HUDEP-2 (cell line): ENCODE measurements around the gene RAPGEF2.
"Not testable (repeated sequence)": the region's sequence is repeated elsewhere in the genome, so short reads cannot be mapped to it uniquely, and the experiment has no call there.

Experiments used
- DNase-seq, 76 experiments: peaks; one replicate each; lab custom pipeline; 2025; ENCODE audit not compliant: unreplicated experiment in 76 of 76; lab: John Stamatoyannopoulos, UW

The RAPGEF2 gene, protein sequence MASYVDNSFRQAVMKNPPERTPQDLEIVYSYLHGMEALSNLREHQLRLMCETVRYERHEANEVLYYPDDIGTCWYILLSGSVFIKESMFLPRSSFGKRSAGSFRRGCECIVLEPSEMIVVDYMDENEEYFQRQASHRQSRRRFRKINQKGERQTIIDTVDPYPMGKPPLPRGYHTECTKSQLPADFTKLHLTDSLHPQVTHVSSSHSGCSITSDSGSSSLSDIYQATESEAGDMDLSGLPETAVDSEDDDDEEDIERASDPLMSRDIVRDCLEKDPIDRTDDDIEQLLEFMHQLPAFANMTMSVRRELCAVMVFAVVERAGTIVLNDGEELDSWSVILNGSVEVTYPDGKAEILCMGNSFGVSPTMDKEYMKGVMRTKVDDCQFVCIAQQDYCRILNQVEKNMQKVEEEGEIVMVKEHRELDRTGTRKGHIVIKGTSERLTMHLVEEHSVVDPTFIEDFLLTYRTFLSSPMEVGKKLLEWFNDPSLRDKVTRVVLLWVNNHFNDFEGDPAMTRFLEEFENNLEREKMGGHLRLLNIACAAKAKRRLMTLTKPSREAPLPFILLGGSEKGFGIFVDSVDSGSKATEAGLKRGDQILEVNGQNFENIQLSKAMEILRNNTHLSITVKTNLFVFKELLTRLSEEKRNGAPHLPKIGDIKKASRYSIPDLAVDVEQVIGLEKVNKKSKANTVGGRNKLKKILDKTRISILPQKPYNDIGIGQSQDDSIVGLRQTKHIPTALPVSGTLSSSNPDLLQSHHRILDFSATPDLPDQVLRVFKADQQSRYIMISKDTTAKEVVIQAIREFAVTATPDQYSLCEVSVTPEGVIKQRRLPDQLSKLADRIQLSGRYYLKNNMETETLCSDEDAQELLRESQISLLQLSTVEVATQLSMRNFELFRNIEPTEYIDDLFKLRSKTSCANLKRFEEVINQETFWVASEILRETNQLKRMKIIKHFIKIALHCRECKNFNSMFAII (N-terminal part only)

GRCh38 chr4:159102622-159103383, at the start of gene RAPGEF2:
RAPGEF2 (plus strand) TSS chr4:159103079; CDS start chr4:159104163, 1,084 bp downstream.
- DNase-seq = peak in 75 of 76 experiments; percentile 11 to 91 (median 80)

DNA sequence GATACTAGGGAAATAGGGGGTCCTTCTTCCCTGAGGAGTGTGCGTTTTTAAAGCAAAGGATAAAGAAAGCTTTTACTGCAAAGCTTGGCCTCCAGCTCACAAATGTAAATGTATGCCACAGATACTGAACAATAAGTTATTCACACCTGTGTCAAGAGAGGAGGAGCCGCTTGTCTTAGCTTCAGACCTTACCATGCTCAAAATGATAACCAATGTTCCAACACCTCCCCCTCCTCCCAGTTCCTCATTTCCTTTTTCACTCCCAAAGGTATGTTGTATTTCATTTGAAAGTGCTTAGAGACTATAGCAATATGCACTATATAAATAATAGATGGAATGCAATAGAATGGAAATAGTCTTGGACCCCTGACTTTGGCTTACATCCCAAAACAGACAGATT, 47.0 kb upstream of the RAPGEF2 start:
- DNase-seq = no peak

DNA sequence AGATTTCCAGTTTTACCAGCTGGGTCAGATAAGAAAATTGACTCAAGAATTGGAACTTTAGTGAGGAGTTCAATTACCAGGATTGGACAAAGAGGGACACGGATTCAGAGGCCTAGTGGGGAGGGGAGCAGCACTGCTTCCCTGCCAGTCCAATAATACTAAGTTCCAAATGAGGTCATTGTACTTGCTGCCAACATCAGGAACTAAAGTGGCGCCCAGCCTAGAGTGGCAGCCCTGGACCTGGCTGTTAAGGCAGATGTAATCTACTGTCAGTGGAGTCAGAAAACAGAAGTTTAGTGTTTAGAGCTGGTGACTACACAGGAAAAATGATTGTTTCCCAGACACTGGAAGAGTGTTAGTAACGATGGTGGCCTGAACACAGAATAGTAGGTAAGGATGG, 42.7 kb upstream of the RAPGEF2 start:
- DNase-seq = peak in 22 of 76 experiments; percentile 1 to 44 (median 12)

GRCh38 chr4:159062381-159062780, 40.5 kb upstream of the RAPGEF2 start:
- no peak for DNase-seq

GRCh38 chr4:159065513-159066240, 37.2 kb upstream of the RAPGEF2 start:
- DNase-seq = no peak

DNA sequence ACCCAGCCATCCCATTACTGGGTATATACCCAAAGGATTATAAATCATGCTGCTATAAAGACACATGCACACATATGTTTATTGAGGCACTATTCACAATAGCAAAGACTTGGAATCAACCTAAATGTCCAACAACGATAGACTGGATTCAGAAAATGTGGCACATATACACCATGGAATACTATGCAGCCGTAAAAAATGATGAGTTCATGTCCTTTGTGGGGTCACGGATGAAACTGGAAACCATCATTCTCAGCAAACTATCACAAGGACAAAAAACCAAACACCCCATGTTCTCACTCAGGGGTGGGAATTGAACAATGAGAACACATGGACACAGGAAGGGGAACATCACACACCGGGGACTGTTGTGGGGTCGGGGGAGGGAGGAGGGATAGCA, 34.7 kb upstream of the RAPGEF2 start:
- DNase-seq = not testable (repeated sequence)

DNA sequence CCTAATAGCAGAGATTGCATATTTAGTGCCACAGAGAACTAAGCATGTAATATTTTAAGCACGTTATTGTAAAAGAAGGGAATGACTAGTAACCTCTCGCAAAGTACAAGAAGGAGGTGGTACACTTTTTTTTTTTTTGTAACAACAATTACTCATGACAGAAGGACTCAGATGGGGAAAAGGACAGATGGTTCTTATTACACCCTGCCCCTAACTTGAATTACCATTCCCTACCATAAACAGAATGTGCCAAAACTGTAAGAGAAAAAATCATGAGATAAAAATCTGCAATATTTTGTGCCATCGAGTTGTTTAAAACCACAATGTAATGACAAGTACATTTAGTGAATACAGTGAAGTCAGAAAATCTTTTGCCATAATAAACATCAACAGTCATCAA, 33.0 kb upstream of the RAPGEF2 start:
- no peak for DNase-seq

DNA sequence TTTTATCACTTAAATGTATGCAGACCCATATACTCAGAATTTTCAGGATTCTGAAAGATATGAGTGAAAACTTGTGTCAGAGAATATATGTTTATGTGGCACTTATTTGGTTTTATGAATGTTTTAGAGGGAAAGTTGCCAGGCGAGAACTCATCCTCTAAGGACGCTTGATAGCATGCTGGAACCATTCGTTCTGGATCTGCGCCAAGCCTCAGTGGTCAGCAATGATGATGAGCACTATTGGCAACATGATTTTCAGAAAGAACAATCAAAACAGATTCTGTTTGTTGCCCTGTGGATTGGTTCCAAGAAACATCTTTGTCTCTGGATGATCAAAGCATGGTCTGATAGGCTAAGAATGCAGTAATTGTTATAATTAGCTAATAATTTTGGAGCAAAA, 32.1 kb upstream of the RAPGEF2 start:
- DNase-seq = peak in 13 of 76 experiments; percentile 0 to 54 (median 8)

- DNase-seq = no peak
These were observed 31.5 kb upstream of the RAPGEF2 start for GRCh38 chr4:159071178-159071968.

DNA sequence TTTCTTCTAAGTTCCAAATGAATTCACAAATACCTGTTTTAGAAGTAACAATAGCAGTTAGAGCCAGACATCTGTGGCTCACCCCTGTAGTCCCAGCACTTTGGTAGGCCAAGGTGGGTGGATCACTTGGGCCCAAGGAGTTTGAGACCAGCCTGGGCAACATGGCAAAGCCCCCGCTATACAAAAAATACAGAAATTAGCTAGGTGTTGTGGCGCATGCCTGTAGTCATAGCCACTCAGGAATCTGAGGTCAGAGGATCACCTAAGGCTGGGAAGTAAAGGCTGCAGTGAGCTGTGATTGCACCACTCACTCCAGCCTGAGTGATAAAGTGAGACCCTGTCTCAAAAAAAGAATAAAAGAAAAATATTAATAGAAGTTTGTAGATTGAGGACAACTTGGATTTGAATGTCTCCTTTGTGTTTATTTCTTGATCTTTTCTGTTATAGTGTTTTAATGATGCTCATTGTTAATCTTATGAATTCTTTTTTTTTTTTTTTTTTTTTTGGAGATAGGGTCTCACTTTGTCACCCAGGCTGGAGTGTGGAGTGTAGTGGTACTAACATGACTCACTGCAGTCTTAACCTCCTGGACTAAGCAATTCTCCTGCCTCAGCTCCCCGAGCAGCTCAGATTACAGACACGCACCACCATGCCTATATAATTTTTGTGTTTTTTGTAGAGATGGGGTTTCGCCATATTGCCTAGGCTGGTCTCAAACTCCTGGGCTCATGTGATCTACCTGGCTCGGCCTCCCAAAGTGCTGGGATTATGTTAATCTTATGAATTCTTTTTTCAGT, 30.7 kb upstream of the RAPGEF2 start:
- no peak for DNase-seq

DNA sequence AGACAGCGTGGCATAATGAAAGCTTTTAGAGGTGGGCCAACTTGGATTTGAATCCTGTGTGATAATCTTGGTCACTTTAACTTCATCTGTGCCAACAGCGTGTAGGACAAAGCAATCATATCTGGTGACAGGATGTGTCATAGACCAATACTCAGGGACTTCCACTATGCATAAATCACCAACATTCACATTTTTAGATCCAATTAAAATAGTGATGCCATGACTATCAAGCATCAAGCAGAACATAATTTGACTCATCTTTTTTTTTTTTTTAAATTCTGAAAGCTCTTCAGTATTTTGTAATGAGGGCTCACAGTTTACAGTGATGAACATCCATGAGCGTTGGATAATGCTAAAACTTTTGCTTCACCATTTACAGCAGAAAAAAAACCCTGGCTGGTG, 27.3 kb upstream of the RAPGEF2 start:
- DNase-seq = no peak

DNA sequence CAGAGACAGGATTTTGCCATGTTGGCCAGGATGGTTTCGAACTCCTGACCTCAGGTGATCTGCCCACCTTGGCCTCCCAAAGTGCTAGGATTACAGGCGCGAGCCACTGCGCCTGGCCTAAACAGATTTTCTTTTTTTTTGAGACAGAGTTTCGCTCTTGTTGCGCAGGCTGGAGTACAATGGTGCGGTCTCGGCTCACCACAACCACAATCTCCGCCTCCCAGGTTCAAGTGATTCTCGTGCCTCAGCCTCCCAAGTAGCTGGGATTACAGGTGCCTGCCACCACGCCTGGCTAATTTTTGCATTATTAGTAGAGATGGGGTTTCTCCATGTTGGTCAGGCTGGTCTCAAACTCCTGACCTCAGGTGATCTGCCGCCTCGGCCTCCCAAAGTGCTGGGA, 25.9 kb upstream of the RAPGEF2 start:
- DNase-seq = not testable (repeated sequence)

- DNase-seq = peak in 3 of 76 experiments; percentile 6 to 9 (median 7)
These were observed 25.0 kb upstream of the RAPGEF2 start for GRCh38 chr4:159077702-159078495.

DNA sequence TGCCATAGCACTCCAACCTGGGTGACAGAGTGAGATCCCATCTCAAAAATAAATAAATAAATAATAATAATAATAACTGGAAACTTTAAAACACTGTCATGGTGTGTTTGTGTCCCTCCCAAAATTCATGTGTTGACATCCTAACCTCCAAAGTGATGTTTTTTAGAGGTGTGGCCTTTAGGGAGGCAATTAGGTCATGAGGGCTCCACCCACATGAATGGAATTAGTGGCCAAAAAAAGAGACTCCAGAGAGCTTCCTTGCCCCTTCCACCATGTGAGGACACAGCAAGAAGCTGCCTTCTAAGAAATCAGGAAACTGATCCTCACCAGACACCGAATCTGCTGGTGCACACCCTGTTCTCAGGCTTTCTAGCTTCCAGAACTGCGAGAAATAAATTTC, 23.8 kb upstream of the RAPGEF2 start:
- DNase-seq = peak in 1 of 76 experiments; percentile 3

DNA sequence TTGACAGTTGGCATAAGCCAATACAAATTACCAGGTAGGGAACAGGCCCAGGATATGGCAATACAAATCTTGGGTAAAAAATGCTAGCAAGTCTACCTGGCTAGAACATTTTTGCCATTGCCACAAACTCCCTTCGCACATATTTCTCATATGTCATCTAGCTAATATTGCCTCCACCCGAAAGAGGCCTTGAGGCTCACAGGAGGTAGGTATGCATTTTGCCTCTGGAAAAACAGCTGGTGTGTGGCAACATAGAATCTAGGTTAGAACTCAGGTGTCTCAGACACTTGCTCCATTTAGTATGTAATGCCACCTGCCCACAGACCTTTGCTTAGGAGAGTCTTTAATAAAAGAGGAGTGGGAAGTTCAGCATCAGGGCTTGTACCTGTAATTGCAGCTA, 16.3 kb upstream of the RAPGEF2 start:
- no peak for DNase-seq

- DNase-seq = no peak
These were observed 12.6 kb upstream of the RAPGEF2 start for GRCh38 chr4:159090255-159090654.

GRCh38 chr4:159094156-159094555, 8.7 kb upstream of the RAPGEF2 start:
- DNase-seq = not testable (repeated sequence)

- no peak for DNase-seq
These were observed 6.4 kb upstream of the RAPGEF2 start for GRCh38 chr4:159096434-159096833.
